Ovary (tissue), 9 donors: ENCODE data around the gene LZIC. TPM values are rescaled to one million over a fixed set of nuclear protein-coding genes. Genes with fewer than 3 reads are reported as not detected.

Experiments
- DNase-seq, 5 donors: peaks; one replicate each; pipeline ENCODE4 v3.0.0-alpha.2; 2019 to 2020
- H3K27ac ChIP-seq, 2 donors: fragments of 200-600 bp; one replicate each; pipeline versions ENCODE4 v1.5.1 to v1.8.0; 2019 to 2022
- H3K27me3 ChIP-seq: fragments of 200-600 bp; one replicate; pipeline ENCODE4 v1.8.0; 2022
- H3K36me3 ChIP-seq: fragments of 200-600 bp; sonication (generic); one replicate; pipeline ENCODE4 v1.5.1; 2019
- H3K4me1 ChIP-seq: one replicate; pipeline ENCODE4 v1.8.1; 2013; ENCODE audit warnings: mild to moderate bottlenecking, moderate library complexity; ENCODE audit not compliant: insufficient read depth
- H3K4me3 ChIP-seq: fragments of 200-600 bp; sonication (generic); one replicate; pipeline ENCODE4 v1.5.1; 2017
- H3K9me3 ChIP-seq, 2 donors: fragments of 200-600 bp in 1 of 2; sonication (generic) in 1 of 2; one replicate each; pipeline versions ENCODE4 v1.5.1 to v1.8.1; 2013 to 2019; ENCODE audit warnings: mild to moderate bottlenecking in 1 of 2, moderate library complexity in 1 of 2
- EP300 ChIP-seq: sonication (generic); formaldehyde crosslinking; IDR thresholded peaks from one replicate; pipeline ENCODE4 v1.6.1; 2017; ENCODE audit warnings: antibody characterized with exemption
- POLR2A ChIP-seq: fragments of 450-650 bp; IDR thresholded peaks from one replicate; pipeline ENCODE4 v1.6.1; 2017; ENCODE audit warnings: antibody characterized with exemption, mild to moderate bottlenecking, moderate library complexity
- WGBS, 3 donors: extraction: QIAGEN DNeasy Blood & Tissue Kit in 1 of 3; methylation state at CpG; one replicate each; pipeline versions ENCODE4 v1.1.5 to v1.1.7; 2013 to 2017; 5-methylcytosine and 5-hydroxymethylcytosine counted together
- intact Hi-C, 4 donors: fragments of 100-400 bp; cut with DNase I; formaldehyde crosslinking; loops; one replicate each; pipeline versions ENCODE4 v1.11.0 to v1.15.1; 2022 to 2023
- polyA plus RNA-seq, 2 donors: library from polyadenylated mRNA; stranded (reverse); fragments of 200-250 nt in 1 of 2; fragments of 350-450 nt in 1 of 2; fragmentation: Illumina TruSeq in 1 of 2; extraction: RNeasy Lipid Tissue Mini Kit (QIAGEN cat#74804) in 1 of 2; gene quantifications; one replicate each; pipeline ENCODE4 v1.2.3, GENCODE V29; 2013 to 2014
- total RNA-seq, 7 donors: library from RNA; depleted of rRNA in 2 of 7; stranded (reverse); fragments of >200 nt in 2 of 7; fragmentation: NEBNext Ultra II Directional in 3 of 7; extraction: Animal tissue kit (Norgen Biotek cat#: 25700) in 3 of 7; gene quantifications; one replicate each; pipeline versions ENCODE4 v1.1.0 to v1.2.4, GENCODE V29; 2016 to 2023
- TF ChIP-seq, protein P1 (sequence below), 3 donors: fragments of 450-650 bp in 2 of 3; fragments of 200-600 bp in 1 of 3; IDR thresholded peaks; one replicate each; pipeline versions ENCODE4 v1.5.1 to v1.8.0; 2016 to 2022; ENCODE audit warnings: antibody characterized with exemption in 3 of 3, mild to moderate bottlenecking in 1 of 3
- donor health status: DM: no; HTN: no; CAD: no; lungs with moderate emphysema.
- donor health status: DM: no; HTN: no; CAD: no.
- donor health status: Bipolar disorder and iron deficiency.
- donor health status: DM: yes; HTN: yes; CAD: no.
- donor health status: DM: no; HTN: no; CAD: no.
- donor health status: DM: yes; HTN: yes; CAD: no.

Gene LZIC
- total and polyA plus RNA-seq, 9 donors, result 21.2 to 61.3 (median 40.2) TPM

DNA sequence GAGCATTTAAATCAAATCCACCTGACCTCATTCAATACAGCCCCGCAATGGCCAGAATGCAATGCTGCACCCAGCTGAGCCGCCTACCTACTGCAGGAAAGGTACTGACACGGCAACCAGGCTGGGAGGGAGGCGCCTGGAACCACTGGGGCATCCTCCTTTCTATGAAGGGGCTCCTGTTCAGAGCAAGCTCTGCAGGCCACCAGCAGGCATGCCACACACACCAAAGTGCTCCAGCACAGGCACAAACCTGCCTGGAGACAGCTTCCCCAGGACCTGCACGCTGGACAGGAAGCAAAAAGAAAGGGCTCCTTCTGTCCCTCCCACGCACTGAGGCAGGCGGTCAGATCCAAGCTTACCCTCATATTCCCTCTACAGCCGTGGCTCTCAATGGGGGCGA lies 54.3 kb downstream of the LZIC start:
- Histone ChIP-seq H3K27me3 (no peaks in the 10 kb centered on the region), H3K36me3 (no peaks in the 10 kb centered on the region), H3K4me1 (peaks cover 3% of the 10 kb centered on the region), H3K9me3 (no peaks in the 10 kb centered on the region), H3K27ac (no peak overlapping the region), H3K4me3 (no peak overlapping the region)
- 60 to 72% (median 65%) methylated on average over 9 of the region's 9 CpGs for WGBS, 3 donors
- TF ChIP-seq POLR2A (no peak), EP300 (no peak)
- TF ChIP-seq, protein P1, sequence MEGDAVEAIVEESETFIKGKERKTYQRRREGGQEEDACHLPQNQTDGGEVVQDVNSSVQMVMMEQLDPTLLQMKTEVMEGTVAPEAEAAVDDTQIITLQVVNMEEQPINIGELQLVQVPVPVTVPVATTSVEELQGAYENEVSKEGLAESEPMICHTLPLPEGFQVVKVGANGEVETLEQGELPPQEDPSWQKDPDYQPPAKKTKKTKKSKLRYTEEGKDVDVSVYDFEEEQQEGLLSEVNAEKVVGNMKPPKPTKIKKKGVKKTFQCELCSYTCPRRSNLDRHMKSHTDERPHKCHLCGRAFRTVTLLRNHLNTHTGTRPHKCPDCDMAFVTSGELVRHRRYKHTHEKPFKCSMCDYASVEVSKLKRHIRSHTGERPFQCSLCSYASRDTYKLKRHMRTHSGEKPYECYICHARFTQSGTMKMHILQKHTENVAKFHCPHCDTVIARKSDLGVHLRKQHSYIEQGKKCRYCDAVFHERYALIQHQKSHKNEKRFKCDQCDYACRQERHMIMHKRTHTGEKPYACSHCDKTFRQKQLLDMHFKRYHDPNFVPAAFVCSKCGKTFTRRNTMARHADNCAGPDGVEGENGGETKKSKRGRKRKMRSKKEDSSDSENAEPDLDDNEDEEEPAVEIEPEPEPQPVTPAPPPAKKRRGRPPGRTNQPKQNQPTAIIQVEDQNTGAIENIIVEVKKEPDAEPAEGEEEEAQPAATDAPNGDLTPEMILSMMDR (IDR thresholded peaks at IDR 0.05), result no peak
- intact Hi-C loops, result no loop called here
- DNase-seq, result no peak

DNA sequence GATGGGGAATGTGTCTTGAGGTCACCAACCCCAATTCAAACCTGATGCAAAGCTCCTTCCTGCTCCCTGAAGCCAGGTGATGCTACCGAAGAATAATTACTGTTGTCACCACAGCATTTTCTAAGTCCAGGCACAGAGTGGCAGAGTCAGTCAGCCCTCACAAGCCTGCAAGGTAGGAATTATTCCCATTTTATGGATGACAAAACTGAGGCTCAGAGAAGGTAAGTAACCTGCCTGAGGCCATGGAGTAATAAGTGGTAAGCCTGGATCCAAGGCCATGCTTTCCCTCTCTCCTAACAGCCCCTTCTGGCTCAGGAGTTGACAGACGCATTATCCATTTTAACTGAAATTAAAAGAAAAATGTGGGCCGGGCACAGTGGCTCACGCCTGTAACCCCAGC lies 56.1 kb downstream of the LZIC start:
- no peak overlapping the region for H3K27ac ChIP-seq
- no peaks in the 10 kb centered on the region for H3K9me3 ChIP-seq
- no peak for DNase-seq
- 94 to 97% (median 94%) methylated on average over 4 of the region's 4 CpGs for WGBS, 3 donors
- TF ChIP-seq, protein P1 (IDR thresholded peaks at IDR 0.05), result no peak
- TF ChIP-seq POLR2A (no peak), EP300 (no peak)
- no peaks in the 10 kb centered on the region for H3K36me3 ChIP-seq
- H3K4me1 ChIP-seq, result peaks cover 3% of the 10 kb centered on the region
- no peaks in the 10 kb centered on the region for H3K27me3 ChIP-seq
- intact Hi-C loops, result no loop called here
- H3K4me3 ChIP-seq, result no peak overlapping the region

DNA sequence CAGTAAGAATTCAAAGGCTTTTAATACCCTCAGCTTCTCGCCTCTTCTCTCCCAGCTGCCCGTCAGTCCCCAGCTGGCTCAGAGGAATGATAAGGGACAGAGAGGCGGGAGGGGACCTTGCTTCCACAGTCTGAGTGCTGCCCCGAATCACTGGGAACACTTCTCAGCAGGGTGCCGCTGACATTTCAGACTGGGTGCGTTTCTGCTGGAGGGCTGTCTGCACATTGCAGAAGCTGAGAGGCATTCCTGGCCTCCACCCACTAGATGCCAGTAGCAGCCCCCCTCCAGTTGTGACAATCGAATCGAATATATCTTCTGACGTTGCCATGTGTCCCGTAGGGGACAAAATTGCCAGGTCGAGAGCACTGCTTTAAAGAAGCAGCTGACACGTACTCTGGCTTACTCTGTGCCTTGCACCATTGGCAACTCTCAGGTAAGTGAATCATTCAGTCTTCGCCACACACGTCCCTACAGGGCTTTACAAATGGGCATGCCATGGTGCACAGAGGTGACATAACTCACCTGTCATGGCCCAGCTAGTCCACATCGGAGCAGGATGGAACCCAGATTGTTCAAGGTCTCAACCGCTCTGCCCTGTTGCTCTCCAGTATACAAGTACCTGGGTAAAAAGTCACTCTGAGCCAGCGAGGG lies 57.0 kb downstream of the LZIC start:
- no peaks in the 10 kb centered on the region for H3K36me3 ChIP-seq
- TF ChIP-seq, protein P1 (IDR thresholded peaks at IDR 0.05), result no peak
- TF ChIP-seq EP300 (no peak), POLR2A (no peak)
- H3K9me3 ChIP-seq, result no peaks in the 10 kb centered on the region
- no peaks in the 10 kb centered on the region for H3K27me3 ChIP-seq
- 81 to 88% (median 82%) methylated on average over 16 to 17 of the region's 17 CpGs for WGBS, 3 donors
- H3K27ac ChIP-seq, result no peak overlapping the region
- peaks cover 3% of the 10 kb centered on the region for H3K4me1 ChIP-seq
- intact Hi-C loops, result no loop called here
- H3K4me3 ChIP-seq, result no peak overlapping the region
- DNase-seq, result no peak

DNA sequence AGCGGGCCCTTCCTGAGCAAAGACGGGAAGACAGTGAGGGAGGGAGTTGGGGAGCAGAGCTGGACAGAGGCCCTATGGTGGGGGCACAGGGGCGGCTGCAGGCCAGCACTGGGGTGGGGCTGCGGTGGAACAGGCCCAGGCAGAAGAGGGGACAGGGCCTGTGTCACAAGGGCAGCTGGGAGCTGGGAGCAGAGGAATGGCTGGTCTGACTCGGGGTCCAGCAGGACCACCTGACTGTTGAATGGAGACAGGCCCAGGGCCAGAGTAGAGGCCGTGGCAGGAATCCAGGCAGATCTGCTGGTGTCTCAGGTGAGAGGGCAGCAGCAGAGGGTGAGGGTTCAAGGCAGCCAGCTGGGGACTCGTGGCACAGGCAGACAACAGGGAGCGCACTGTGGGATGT lies 58.4 kb downstream of the LZIC start:
- TF ChIP-seq POLR2A, result no peak
- TF ChIP-seq, protein P1 (IDR thresholded peaks at IDR 0.05), result no peak
- Histone ChIP-seq H3K27ac (no peak overlapping the region), H3K4me3 (no peak overlapping the region), H3K4me1 (no peaks in the 10 kb centered on the region), H3K27me3 (no peaks in the 10 kb centered on the region), H3K36me3 (no peaks in the 10 kb centered on the region), H3K9me3 (no peaks in the 10 kb centered on the region)
- no peak for DNase-seq
- intact Hi-C loops, result no loop called here
- 78 to 81% (median 78%) methylated on average over 8 of the region's 8 CpGs for WGBS, 3 donors
